HG03196 (cell line): Measurements from ENCODE around the gene CFL2.

Source experiments
- ATAC-seq: cut with Tn5 transposase; IDR thresholded peaks from one replicate; pipeline ENCODE4 v1.9.1; 2021; ENCODE audit not compliant: unreplicated experiment

CFL2 gene

GRCh38 chr14:34676516-34677211 lies 37.7 kb downstream of the CFL2 start:
- ATAC-seq: no peak

- ATAC-seq: no peak
These were observed 40.7 kb downstream of the CFL2 start for GRCh38 chr14:34673702-34674101.

GRCh38 chr14:34671716-34672115 lies 42.7 kb downstream of the CFL2 start:
- ATAC-seq: no peak

DNA sequence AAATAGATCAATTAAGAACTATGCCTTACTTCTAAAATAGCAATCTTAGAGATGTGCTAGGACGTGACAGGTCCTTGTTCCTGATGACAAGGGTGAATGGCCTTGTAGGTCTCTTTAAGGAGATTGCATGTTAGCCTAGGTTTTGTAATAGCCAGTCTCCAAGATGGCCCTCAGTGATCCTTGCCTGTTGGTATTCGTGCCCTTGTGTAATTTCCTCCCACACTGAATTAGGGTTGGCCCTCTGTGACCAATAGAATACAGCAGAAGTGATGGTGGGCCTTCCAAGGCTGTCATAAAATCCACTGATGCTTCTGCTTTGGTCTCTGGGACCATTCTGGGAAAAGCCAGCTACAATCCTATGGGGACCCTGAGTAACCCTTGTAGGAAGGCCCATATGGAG lies 46.3 kb downstream of the CFL2 start:
- no peak for ATAC-seq

DNA sequence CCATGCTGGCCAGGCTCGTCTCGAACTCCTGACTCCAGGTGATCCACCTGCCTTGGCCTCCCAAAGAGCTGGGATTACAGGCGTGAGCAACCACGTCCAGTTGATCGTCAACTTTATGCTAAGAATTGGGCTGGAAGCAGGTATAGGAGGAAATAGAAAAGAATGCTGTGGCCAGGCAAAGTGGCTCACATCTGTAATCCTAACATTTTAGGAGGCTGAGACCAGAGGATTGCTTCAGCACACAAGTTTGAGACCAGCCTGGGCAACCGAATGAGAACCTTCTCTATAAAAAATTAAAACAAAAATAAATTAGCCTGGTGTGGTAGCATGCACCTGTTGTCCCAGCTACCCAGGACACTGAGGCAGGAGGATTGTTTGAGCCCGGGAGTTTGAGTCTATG lies 47.4 kb downstream of the CFL2 start:
- no peak for ATAC-seq

DNA sequence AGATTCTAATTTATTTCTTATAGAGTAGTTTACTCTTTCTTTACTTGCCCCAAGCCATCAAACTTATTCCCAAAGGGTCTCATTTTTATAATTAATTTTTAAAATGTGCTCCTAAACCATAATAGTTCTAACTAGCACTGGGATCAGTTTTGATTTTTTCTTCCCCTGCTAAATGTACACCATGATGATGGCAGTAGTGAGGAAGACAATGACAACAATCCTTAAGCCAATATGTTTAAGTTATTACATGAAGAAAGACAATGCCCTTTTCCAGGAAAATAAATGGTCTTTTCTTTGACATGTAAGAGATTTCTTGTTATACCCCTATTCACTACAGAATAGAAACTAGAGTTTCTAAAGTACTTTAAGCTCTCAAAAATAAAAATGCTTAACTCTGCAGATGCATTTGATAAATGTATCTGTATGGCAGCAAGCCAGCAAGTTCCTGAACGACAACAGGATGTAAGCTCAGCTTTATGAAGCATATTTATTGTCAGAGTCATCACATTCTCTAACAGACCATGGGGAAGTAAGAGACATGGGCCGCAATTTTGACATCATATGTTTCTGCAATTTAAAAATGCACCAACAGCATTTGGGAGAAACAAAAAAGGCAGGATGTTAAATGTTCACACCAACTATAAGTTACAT lies 48.5 kb downstream of the CFL2 start:
- ATAC-seq: no peak

- no peak for ATAC-seq
These were observed 51.8 kb downstream of the CFL2 start for GRCh38 chr14:34662561-34663088.

GRCh38 chr14:34660796-34661195 lies 53.6 kb downstream of the CFL2 start:
- no peak for ATAC-seq
